Stimulated activated CD8-positive, alpha-beta memory T cell treated with anti-CD3 and anti-CD28 coated beads, Interleukin-15, amount 100 ng/mL, for 48 hours (primary cell): ENCODE results near the gene TSPAN18.

Experiments used
- DNase-seq, 2 donors: peaks; one replicate each; pipeline ENCODE4 v3.0.0-alpha.2; 2020; ENCODE audit warnings: low read depth in 2 of 2

The TSPAN18 gene

GRCh38 chr11:44726283-44727113 lies at the start of gene TSPAN18:
TSPAN18 (plus strand) TSS chr11:44726962; CDS start chr11:44906417, 179,455 bp downstream.
- peak in 1 of 2 donors; percentile 13 for DNase-seq

- peak; percentile 6 to 9 for DNase-seq
These were observed 45.7 kb upstream of the TSPAN18 start for GRCh38 chr11:44680982-44681597.

- no peak for DNase-seq
These were observed 45.1 kb upstream of the TSPAN18 start for GRCh38 chr11:44681698-44682097.

GRCh38 chr11:44684859-44685281 lies 41.9 kb upstream of the TSPAN18 start:
- no peak for DNase-seq

- no peak for DNase-seq
These were observed 39.4 kb upstream of the TSPAN18 start for GRCh38 chr11:44687388-44687787.

- no peak for DNase-seq
These were observed 37.5 kb upstream of the TSPAN18 start for GRCh38 chr11:44689265-44689664.

- DNase-seq: no peak
These were observed 36.1 kb upstream of the TSPAN18 start for GRCh38 chr11:44690651-44691050.

- no peak for DNase-seq
These were observed 34.3 kb upstream of the TSPAN18 start for GRCh38 chr11:44692460-44692859.

GRCh38 chr11:44693654-44694119 lies 33.1 kb upstream of the TSPAN18 start:
- no peak for DNase-seq

GRCh38 chr11:44694443-44694842 lies 32.3 kb upstream of the TSPAN18 start:
- DNase-seq: no peak

GRCh38 chr11:44695169-44695833 lies 31.5 kb upstream of the TSPAN18 start:
- no peak for DNase-seq

- no peak for DNase-seq
These were observed 28.4 kb upstream of the TSPAN18 start for GRCh38 chr11:44698252-44698912.

- DNase-seq: no peak
These were observed 27.0 kb upstream of the TSPAN18 start for GRCh38 chr11:44699497-44700408.

GRCh38 chr11:44701276-44701675 lies 25.5 kb upstream of the TSPAN18 start:
- no peak for DNase-seq

- no peak for DNase-seq
These were observed 23.9 kb upstream of the TSPAN18 start for GRCh38 chr11:44702889-44703288.

GRCh38 chr11:44707094-44707493 lies 19.7 kb upstream of the TSPAN18 start:
- DNase-seq: no peak

- no peak for DNase-seq
These were observed 18.8 kb upstream of the TSPAN18 start for GRCh38 chr11:44708009-44708408.

GRCh38 chr11:44708523-44709280 lies 18.1 kb upstream of the TSPAN18 start:
- no peak for DNase-seq

- DNase-seq: no peak
These were observed 17.5 kb upstream of the TSPAN18 start for GRCh38 chr11:44709281-44709562.

GRCh38 chr11:44709966-44710365 lies 16.8 kb upstream of the TSPAN18 start:
- DNase-seq: no peak
